CD4-positive, alpha-beta T cell (primary cell): ENCODE measurements around the gene FAM83F. TPM values are rescaled to one million over a fixed set of nuclear protein-coding genes. Genes with fewer than 3 reads are reported as not detected.

ENCODE experiments used
- ATAC-seq: fragments of 200-7000 bp; cut with Tn5 transposase; one replicate; pipeline ENCODE4 v1.10.0; 2022; ENCODE audit warnings: mild to moderate bottlenecking; ENCODE audit not compliant: poor library complexity
- CTCF ChIA-PET: fragments of 350-600 bp; sonication (Branson Sonifier 250); formaldehyde crosslinking; loops from one replicate; lab custom pipeline; 2021; ENCODE audit warnings: antibody characterized with exemption, inconsistent platforms; lab: Charles Lee
- POLR2A ChIA-PET: fragments of 350-600 bp; sonication (Branson Sonifier 250); formaldehyde crosslinking; loops from one replicate; lab custom pipeline; 2021; ENCODE audit warnings: antibody characterized with exemption, inconsistent platforms; lab: Charles Lee
- DNase-seq, 14 experiments: peaks; one replicate each; pipeline ENCODE4 v3.0.0-alpha.2; 2013 to 2020; ENCODE audit warnings: mixed read lengths in 2 of 14
- H3K27ac ChIP-seq, 2 donors: one replicate each; pipeline versions ENCODE4 v1.5.1 to v1.7.0; 2013; ENCODE audit warnings: low read length in 2 of 2, low read depth in 1 of 2, mild to moderate bottlenecking in 1 of 2
- H3K27me3 ChIP-seq, 2 experiments: 1 replicate in 1 of 2; 2 replicates in 1 of 2; pipeline versions ENCODE4 v1.6.1 to v1.7.0; 2013; ENCODE audit warnings: low read length in 2 of 2, control low read depth in 1 of 2, mild to moderate bottlenecking in 1 of 2, moderate library complexity in 1 of 2; ENCODE audit not compliant: insufficient read depth in 2 of 2, control insufficient read depth in 1 of 2
- H3K36me3 ChIP-seq: one replicate; pipeline ENCODE4 v1.6.1; 2013; ENCODE audit warnings: low read length, control low read depth; ENCODE audit not compliant: insufficient read depth
- H3K4me1 ChIP-seq: one replicate; pipeline ENCODE4 v1.6.1; 2013; ENCODE audit warnings: low read length, control low read depth; ENCODE audit not compliant: insufficient read depth
- H3K4me3 ChIP-seq: one replicate; pipeline ENCODE4 v1.5.1; 2013; ENCODE audit warnings: mild to moderate bottlenecking, low read length, moderate library complexity
- H3K9me3 ChIP-seq, 2 experiments: 1 replicate in 1 of 2; 2 replicates in 1 of 2; pipeline versions ENCODE4 v1.6.1 to v1.7.0; 2013; ENCODE audit warnings: low read length in 2 of 2, mild to moderate bottlenecking in 2 of 2, control low read depth in 1 of 2, moderate library complexity in 1 of 2; ENCODE audit not compliant: control insufficient read depth in 1 of 2, insufficient read depth in 1 of 2
- H3K27ac Mint-ChIP-seq: one replicate; pipeline ENCODE4 v1.8.0; 2020; ENCODE audit warnings: mixed read lengths
- H3K27me3 Mint-ChIP-seq: one replicate; pipeline ENCODE4 v1.8.0; 2021; ENCODE audit warnings: mixed read lengths
- H3K36me3 Mint-ChIP-seq: one replicate; pipeline ENCODE4 v1.8.0; 2021; ENCODE audit warnings: low read depth, mixed read lengths
- H3K4me1 Mint-ChIP-seq: one replicate; pipeline ENCODE4 v1.8.0; 2021; ENCODE audit warnings: low read depth, mixed read lengths
- H3K4me3 Mint-ChIP-seq: one replicate; pipeline ENCODE4 v1.8.0; 2020; ENCODE audit warnings: mild to moderate bottlenecking, mixed read lengths
- H3K9me3 Mint-ChIP-seq: one replicate; pipeline ENCODE4 v1.8.0; 2020; ENCODE audit warnings: mixed read lengths
- CTCF ChIP-seq: fragments of 200-600 bp; IDR thresholded peaks from one replicate; pipeline ENCODE4 v1.8.0; 2022; ENCODE audit warnings: antibody characterized with exemption, mild to moderate bottlenecking
- intact Hi-C, 2 experiments: fragments of 100-400 bp; cut with DNase I in 1 of 2; cut with micrococcal nuclease in 1 of 2; formaldehyde crosslinking; loops; one replicate each; pipeline versions ENCODE4 v1.15.1 to v1.9.0; 2023 to 2025; cut with DNase I, micrococcal nuclease
- polyA plus RNA-seq, 2 donors: library from polyadenylated mRNA; unstranded; fragments of 120-200 nt; gene quantifications; one replicate each; pipeline ENCODE4 v1.2.1, GENCODE V29; 2013
- total RNA-seq, 174 experiments: library from RNA in 2 of 174; stranded (reverse) in 2 of 174; gene quantifications; one replicate each; pipeline ENCODE4 v1.2.3 and lab custom pipeline; 2021 to 2026

Gene FAM83F
- total RNA-seq = 1 to 10 TPM; 5.2 to 6.8 TPM
- polyA plus RNA-seq (2013, experiment 1 of 2) = 0.03 TPM
- 0.05 TPM for polyA plus RNA-seq (2013, experiment 2 of 2)
- total RNA-seq (lab: John Stamatoyannopoulos, UW) = 0 to 57.0 (median 2.6) reads per million in 172 experiments

- DNase-seq = peak in 10 of 14 experiments; percentile 6 to 68 (median 40)
- ChIA-PET POLR2A (interaction anchor here (0.8 to 3.8 kb wide), 16 partner anchors 13 to 475 kb away, joined by 3 to 29 read pairs (median 4); partner anchors contain the start of genes ATF4 and TNRC6B), CTCF (interaction anchor here (1.1 kb wide), 1 partner anchor 14 kb away, joined by 3 read pairs; no protein-coding TSS in a partner anchor)
- Mint-ChIP-seq H3K9me3 (no peaks in the 10 kb centered on the region), H3K27me3 (peaks cover 27% of the 10 kb centered on the region), H3K36me3 (no peaks in the 10 kb centered on the region), H3K4me3 (peak within 1 kb of the TSS; percentile 81), H3K4me1 (peaks cover 18% of the 10 kb centered on the region), H3K27ac (peak within 1 kb of the TSS; percentile 81)
- no peak within 1 kb of the TSS for H3K27ac ChIP-seq
- H3K4me1 ChIP-seq = peaks cover 20% of the 10 kb centered on the region
- H3K36me3 ChIP-seq = no peaks in the 10 kb centered on the region
- TF ChIP-seq CTCF = no peak
- peak within 1 kb of the TSS; percentile 29 for H3K4me3 ChIP-seq
- ATAC-seq = peak; percentile 18
- H3K9me3 ChIP-seq = peaks cover 0 to 7% of the 10 kb centered on the region in 2 experiments
- peaks cover 13 to 17% of the 10 kb centered on the region in 2 experiments for H3K27me3 ChIP-seq
- intact Hi-C loops = loop anchor here in 1 of 2 experiments (5.0 kb wide), 1 partner anchor 52 kb away; no protein-coding TSS in a partner anchor
These were observed at the start of gene FAM83F for GRCh38 chr22:39994566-39995392. TSS of gene FAM83F (plus strand) at chr22:39994954. CDS start at chr22:39995043, 89 bp downstream.

GRCh38 chr22:39946126-39946502 lies 48.6 kb upstream of the FAM83F start:
- H3K27ac ChIP-seq = peak overlapping the region; percentile 26 to 37
- ChIA-PET POLR2A (interaction anchor here (0.6 to 2.2 kb wide), 6 partner anchors 9 to 426 kb away, joined by 3 to 5 read pairs (median 4); partner anchors contain the start of gene ATF4), CTCF (interaction anchor here (1.7 kb wide), 1 partner anchor 32 kb away, joined by 3 read pairs; no protein-coding TSS in a partner anchor)
- no peaks in the 10 kb centered on the region for H3K9me3 ChIP-seq
- H3K36me3 ChIP-seq = peaks cover 59% of the 10 kb centered on the region
- H3K9me3 Mint-ChIP-seq = no peaks in the 10 kb centered on the region
- H3K4me3 Mint-ChIP-seq = no peak overlapping the region
- DNase-seq (no peak), ATAC-seq (no peak)
- peaks cover 93% of the 10 kb centered on the region for H3K4me1 ChIP-seq
- H3K27me3 Mint-ChIP-seq = no peaks in the 10 kb centered on the region
- H3K4me3 ChIP-seq = no peak overlapping the region
- peaks cover 74% of the 10 kb centered on the region for H3K36me3 Mint-ChIP-seq
- no peak for TF ChIP-seq CTCF
- peaks cover 99% of the 10 kb centered on the region for H3K4me1 Mint-ChIP-seq
- intact Hi-C loops = loop anchor here in 1 of 2 experiments (5.0 kb wide), 1 partner anchor 401 kb away; the partner anchor contains the start of gene ADSL
- no peaks in the 10 kb centered on the region for H3K27me3 ChIP-seq
- H3K27ac Mint-ChIP-seq = no peak overlapping the region

- H3K4me3 Mint-ChIP-seq = peak overlapping the region; percentile 69
- no peaks in the 10 kb centered on the region for H3K27me3 Mint-ChIP-seq
- POLR2A ChIA-PET = interaction anchor here (0.6 to 2.2 kb wide), 8 partner anchors 10 to 427 kb away, joined by 3 to 5 read pairs (median 4); partner anchors contain the start of gene ATF4
- no peak overlapping the region for H3K4me3 ChIP-seq
- no peak for DNase-seq
- no peaks in the 10 kb centered on the region for H3K9me3 ChIP-seq
- H3K9me3 Mint-ChIP-seq = no peaks in the 10 kb centered on the region
- H3K4me1 ChIP-seq = peaks cover 94% of the 10 kb centered on the region
- CTCF ChIA-PET = interaction anchor here (1.7 kb wide), 1 partner anchor 33 kb away, joined by 3 read pairs; no protein-coding TSS in a partner anchor
- ATAC-seq = no peak
- no peak overlapping the region for H3K27ac Mint-ChIP-seq
- H3K36me3 ChIP-seq = peaks cover 54% of the 10 kb centered on the region
- no peak for TF ChIP-seq CTCF
- H3K27ac ChIP-seq = peak overlapping the region; percentile 26 to 37
- peaks cover 99% of the 10 kb centered on the region for H3K4me1 Mint-ChIP-seq
- H3K36me3 Mint-ChIP-seq = peaks cover 80% of the 10 kb centered on the region
- intact Hi-C loops = loop anchor here in 1 of 2 experiments (5.0 kb wide), 1 partner anchor 401 kb away; the partner anchor contains the start of gene ADSL
- no peaks in the 10 kb centered on the region for H3K27me3 ChIP-seq
These were observed 48.1 kb upstream of the FAM83F start for GRCh38 chr22:39946503-39947219.
